ENCODE results near the gene VEGFB.

Gene VEGFB, protein sequence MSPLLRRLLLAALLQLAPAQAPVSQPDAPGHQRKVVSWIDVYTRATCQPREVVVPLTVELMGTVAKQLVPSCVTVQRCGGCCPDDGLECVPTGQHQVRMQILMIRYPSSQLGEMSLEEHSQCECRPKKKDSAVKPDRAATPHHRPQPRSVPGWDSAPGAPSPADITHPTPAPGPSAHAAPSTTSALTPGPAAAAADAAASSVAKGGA

GRCh38 chr11:64233913-64234586, at the start of gene VEGFB:
VEGFB (plus strand) TSS chr11:64234584; CDS start chr11:64234834, 250 bp downstream.
- DNase-seq (ENCODE audit: low spot score), result no peak
- TF ChIP-seq, protein P1, sequence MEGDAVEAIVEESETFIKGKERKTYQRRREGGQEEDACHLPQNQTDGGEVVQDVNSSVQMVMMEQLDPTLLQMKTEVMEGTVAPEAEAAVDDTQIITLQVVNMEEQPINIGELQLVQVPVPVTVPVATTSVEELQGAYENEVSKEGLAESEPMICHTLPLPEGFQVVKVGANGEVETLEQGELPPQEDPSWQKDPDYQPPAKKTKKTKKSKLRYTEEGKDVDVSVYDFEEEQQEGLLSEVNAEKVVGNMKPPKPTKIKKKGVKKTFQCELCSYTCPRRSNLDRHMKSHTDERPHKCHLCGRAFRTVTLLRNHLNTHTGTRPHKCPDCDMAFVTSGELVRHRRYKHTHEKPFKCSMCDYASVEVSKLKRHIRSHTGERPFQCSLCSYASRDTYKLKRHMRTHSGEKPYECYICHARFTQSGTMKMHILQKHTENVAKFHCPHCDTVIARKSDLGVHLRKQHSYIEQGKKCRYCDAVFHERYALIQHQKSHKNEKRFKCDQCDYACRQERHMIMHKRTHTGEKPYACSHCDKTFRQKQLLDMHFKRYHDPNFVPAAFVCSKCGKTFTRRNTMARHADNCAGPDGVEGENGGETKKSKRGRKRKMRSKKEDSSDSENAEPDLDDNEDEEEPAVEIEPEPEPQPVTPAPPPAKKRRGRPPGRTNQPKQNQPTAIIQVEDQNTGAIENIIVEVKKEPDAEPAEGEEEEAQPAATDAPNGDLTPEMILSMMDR (conservative IDR thresholded peaks at IDR 0.05; ENCODE audit: low read depth), result no peak
- ChIA-PET POLR2A (ENCODE audit: low non-redundant PET) (no interaction called here), CTCF (interaction anchor here (0.9 kb wide), 1 partner anchor 67 kb away, joined by 3 read pairs; no protein-coding TSS in a partner anchor)
- peak within 1 kb of the TSS; percentile 98 for H3K27ac ChIP-seq

DNA sequence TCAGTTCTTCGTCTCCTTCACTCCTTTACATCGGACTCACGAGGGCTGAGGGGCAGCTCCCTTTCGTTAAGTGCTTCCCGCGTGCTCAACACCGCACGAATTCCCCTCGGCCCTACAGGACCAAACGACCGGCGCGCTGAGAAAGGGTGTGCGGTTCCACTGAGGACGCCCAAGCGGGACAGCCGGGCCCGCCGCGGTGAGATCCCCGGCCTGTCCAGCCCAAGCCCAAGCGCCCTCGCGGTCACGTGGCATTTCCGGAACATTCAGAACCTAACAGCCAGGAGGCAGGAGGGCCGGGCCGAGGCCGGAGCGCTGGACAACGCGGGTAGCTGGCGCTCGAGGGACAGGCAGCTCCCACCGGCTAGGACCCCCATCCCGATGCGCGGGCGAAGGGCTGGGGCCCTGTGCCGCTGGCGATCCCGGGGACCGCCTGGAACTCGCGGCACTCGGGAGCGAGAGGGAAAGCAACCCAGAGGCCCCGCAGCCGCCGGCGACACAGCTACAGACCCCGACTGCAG, 49.1 kb upstream of the VEGFB start:
- ChIA-PET CTCF (interaction anchor here (0.5 to 0.9 kb wide), 9 partner anchors 20 to 490 kb away, joined by 3 to 6 read pairs (median 3); no protein-coding TSS in a partner anchor), POLR2A (ENCODE audit: low non-redundant PET) (interaction anchor here (0.7 to 2.5 kb wide), 5 partner anchors 19 to 184 kb away, joined by 3 to 12 read pairs (median 8); partner anchors contain the start of gene MACROD1)
- TF ChIP-seq, protein P1 (conservative IDR thresholded peaks at IDR 0.05; ENCODE audit: low read depth), result 0 out of 2 replicates have a peak, but pooled peaks have one; percentile 6
- DNase-seq (ENCODE audit: low spot score), result peak; percentile 67
- H3K27ac ChIP-seq, result no peak overlapping the region

DNA sequence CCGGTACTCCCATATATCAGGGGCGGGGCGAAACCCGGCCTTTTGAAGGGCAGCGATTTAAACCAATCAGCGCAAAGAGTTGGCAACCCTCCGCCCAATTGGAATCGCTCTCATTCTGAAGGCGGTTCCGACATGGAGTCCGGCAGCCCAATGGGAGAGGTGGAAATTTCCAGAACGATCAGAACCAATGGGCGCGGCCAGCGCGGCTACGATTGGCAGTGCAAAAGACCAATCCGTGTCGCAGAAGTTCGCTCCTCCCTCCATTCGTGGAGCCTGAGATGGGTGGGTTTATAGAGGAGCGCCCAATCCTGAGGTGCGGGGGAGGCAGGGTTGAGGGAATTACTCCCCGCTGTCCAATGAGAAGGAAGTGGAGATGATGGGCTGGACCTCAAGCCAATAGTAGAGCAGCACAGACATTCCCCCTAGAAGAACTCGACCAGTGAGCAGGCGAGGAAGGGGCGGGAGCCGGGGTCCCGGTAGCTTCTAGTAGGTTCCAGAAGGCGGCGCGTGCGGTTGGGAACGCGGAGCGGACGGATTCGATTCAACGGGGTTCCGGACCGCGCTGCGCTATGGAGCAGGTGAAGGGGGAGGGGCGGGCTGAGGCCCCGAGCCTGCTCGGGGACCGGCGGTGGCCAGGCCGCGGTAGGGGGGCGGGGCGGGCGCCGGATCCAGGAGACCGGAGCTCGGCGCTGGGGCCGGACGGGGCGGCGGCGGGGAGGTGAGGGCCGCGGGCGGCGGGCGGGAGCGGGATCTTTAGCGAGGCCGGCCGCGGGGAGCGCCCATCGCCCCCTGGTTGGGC, 48.5 kb upstream of the VEGFB start, which contains the start of gene STIP1:
Gene STIP1, plus strand, starts transcription at position 479 of the 799 bp plus-strand sequence. Its CDS starts 91 bp downstream, at position 570.
- TF ChIP-seq, protein P1 (conservative IDR thresholded peaks at IDR 0.05; ENCODE audit: low read depth), result 0 out of 2 replicates have a peak, but pooled peaks have one; percentile 2
- ChIA-PET CTCF (interaction anchor here (0.5 to 0.9 kb wide), 5 partner anchors 21 to 329 kb away, joined by 3 to 4 read pairs (median 4); no protein-coding TSS in a partner anchor), POLR2A (ENCODE audit: low non-redundant PET) (interaction anchor here (0.9 to 2.5 kb wide), 4 partner anchors 18 to 184 kb away, joined by 3 to 12 read pairs (median 6); partner anchors contain the start of gene MACROD1)
- no peak within 1 kb of the TSS for H3K27ac ChIP-seq
- DNase-seq (ENCODE audit: low spot score), result peak; percentile 99

DNA sequence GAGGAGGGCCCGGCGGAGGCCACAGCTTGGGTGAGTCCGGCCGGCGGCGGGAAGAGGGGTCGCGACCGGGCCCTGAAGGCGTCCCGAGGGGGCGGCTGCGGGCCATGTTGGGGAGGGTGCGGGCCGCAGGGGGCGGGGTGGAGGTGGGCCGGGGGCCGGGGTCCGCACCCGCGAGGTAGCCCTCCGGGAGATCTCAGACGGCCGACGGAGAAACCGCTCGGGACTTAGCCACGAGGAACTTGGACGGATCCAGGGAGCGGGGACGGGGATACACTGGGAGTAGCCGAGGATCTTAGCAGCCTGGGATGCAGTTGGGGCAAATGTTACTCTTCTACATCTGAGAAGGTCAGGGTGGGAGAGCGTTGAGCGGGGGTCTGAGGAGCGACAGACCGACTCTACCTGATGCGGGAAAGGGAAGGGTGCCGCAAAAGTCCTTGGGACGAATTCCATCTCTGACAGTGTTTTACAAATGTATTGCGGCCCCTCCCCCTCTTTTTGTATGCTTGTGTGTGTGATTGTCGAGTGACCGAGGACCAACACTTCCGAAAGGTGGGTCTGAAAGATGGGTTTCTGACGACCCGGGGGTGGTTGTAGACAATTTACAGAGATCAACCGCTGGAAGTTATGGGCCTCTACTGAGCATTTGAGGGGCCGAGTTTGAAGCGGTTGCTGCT, 47.8 kb upstream of the VEGFB start:
- TF ChIP-seq, protein P1 (conservative IDR thresholded peaks at IDR 0.05; ENCODE audit: low read depth), result no peak
- DNase-seq (ENCODE audit: low spot score), result no peak
- ChIA-PET POLR2A (ENCODE audit: low non-redundant PET) (interaction anchor here (2.5 kb wide), 1 partner anchor 21 kb away, joined by 12 read pairs; the partner anchor contains the start of gene MACROD1), CTCF (interaction anchor here (0.9 to 1.5 kb wide), 2 partner anchors 18 to 118 kb away, joined by 3 to 4 read pairs; no protein-coding TSS in a partner anchor)
- H3K27ac ChIP-seq, result no peak overlapping the region

DNA sequence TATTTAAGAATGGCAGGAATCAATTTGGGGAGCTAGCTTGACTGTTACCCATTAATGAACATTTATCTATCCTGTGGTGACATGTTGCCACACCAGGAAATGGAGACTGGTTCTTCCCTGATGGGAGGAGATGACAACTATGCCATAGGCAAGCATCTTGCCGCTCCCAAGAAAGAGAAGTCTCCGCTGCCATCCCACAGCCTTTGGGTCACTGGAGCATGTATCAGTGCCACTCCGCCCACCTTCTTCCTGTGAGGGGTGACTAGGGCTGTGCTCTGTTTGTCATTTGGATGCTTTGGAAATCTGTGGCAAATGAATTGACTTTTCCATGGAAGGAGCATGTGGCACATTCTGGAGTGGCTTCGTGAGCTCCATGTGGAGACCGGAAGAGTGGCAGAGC, 42.0 kb upstream of the VEGFB start:
- CTCF ChIA-PET, result no interaction called here
- no peak overlapping the region; the same call in 1 of the 2 replicates for H3K27ac ChIP-seq
- no peak for DNase-seq (ENCODE audit: low spot score)
- TF ChIP-seq, protein P1 (conservative IDR thresholded peaks at IDR 0.05; ENCODE audit: low read depth), result no peak
- POLR2A ChIA-PET (ENCODE audit: low non-redundant PET), result interaction anchor here (0.6 kb wide), 1 partner anchor 12 kb away, joined by 3 read pairs; no protein-coding TSS in a partner anchor
